DOHH2 (cell line): Measurements from ENCODE around the gene LONP2.

Source experiments
- EZH2phosphoT487 ChIP-seq: fragments of 200-600 bp; sonication (generic); IDR thresholded peaks from 2 replicates; pipeline ENCODE4 v1.6.1; 2017; ENCODE audit warnings: borderline replicate concordance, mild to moderate bottlenecking, antibody characterized with exemption, low read length, moderate library complexity, mixed read lengths
- TF ChIP-seq, protein P1 (sequence below): fragments of 200-600 bp; sonication (generic); IDR thresholded peaks from one replicate; pipeline ENCODE4 v1.5.1; 2014; ENCODE audit warnings: antibody characterized with exemption, mild to moderate bottlenecking, low read depth, low read length; ENCODE audit not compliant: poor library complexity, severe bottlenecking

DNA sequence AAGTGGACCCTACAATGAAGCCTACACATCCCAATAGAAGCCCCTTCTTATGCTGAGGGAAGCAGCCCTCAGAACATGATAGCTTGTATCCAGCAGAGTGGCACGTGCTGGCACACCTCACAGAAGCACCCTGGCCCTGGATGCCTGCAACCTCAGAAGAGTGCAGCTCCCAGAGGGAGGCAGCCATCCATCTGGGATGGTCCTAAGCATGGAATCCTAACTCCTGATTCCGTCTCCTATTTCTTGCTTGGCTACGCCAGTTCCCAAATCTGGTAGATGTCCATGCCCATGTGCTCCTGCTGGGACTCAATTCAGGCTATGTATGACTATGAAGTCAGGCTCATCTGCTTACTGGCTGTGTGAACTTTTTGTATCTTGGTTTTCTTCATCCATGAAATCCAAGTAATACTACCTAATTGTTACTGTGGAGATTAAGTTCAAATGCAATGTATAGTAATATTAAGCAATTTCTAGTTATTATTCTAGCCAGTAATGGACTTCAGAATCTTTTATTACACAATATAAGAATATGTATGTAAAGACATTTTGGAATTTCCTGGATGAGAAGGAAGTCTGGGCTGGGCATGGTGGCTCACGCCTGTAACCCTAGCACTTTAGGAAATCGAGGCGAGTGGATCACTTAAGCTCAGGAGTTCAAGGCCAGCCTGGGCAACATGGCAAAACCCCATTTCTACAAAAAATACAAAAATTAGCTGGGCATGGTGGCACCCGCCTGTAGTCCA is 108.7 kb downstream of the LONP2 start:
- TF ChIP-seq, protein P1, sequence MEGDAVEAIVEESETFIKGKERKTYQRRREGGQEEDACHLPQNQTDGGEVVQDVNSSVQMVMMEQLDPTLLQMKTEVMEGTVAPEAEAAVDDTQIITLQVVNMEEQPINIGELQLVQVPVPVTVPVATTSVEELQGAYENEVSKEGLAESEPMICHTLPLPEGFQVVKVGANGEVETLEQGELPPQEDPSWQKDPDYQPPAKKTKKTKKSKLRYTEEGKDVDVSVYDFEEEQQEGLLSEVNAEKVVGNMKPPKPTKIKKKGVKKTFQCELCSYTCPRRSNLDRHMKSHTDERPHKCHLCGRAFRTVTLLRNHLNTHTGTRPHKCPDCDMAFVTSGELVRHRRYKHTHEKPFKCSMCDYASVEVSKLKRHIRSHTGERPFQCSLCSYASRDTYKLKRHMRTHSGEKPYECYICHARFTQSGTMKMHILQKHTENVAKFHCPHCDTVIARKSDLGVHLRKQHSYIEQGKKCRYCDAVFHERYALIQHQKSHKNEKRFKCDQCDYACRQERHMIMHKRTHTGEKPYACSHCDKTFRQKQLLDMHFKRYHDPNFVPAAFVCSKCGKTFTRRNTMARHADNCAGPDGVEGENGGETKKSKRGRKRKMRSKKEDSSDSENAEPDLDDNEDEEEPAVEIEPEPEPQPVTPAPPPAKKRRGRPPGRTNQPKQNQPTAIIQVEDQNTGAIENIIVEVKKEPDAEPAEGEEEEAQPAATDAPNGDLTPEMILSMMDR, result no peak
- TF ChIP-seq EZH2phosphoT487, result no peak
